ENCODE data around the gene LMNTD2.
"Not testable (repeated sequence)": the region's sequence is repeated elsewhere in the genome, so short reads cannot be mapped to it uniquely, and the experiment has no call there.

LMNTD2 gene

GRCh38 chr11:533586-534395, 26.7 kb downstream of the LMNTD2 start:
- no peak for DNase-seq

GRCh38 chr11:532986-533585, 27.5 kb downstream of the LMNTD2 start:
- no peak for DNase-seq

- DNase-seq, result no peak
Measured at GRCh38 chr11:532527-532985, 28.0 kb downstream of the LMNTD2 start.

GRCh38 chr11:531919-532526, 28.5 kb downstream of the LMNTD2 start:
- no peak for DNase-seq

GRCh38 chr11:530960-531831, 29.3 kb downstream of the LMNTD2 start:
- DNase-seq, result no peak

GRCh38 chr11:529728-530411, 30.7 kb downstream of the LMNTD2 start:
- no peak for DNase-seq

GRCh38 chr11:528815-529727, 31.5 kb downstream of the LMNTD2 start:
- DNase-seq, result no peak

- DNase-seq, result no peak
Measured at GRCh38 chr11:528166-528814, 32.2 kb downstream of the LMNTD2 start.

DNA sequence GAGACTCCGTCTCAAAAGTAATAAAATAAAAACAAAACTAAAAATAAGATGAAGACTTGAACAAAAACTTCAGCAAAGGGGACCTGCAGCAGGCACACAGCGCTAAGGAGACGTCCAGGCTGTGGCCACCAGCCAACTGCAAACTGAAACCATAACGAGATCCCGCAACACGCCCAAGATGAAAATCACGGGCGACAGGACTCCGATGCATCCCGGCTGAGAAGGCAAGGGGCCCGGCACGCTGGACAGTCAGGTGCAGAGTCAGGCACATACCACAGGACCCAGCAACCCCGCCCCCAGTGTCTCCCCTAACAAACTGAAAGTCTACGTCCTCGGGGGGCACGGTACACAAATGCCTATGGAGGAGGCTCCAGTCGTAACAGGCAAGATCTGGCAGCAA, 34.3 kb downstream of the LMNTD2 start:
- DNase-seq, result no peak

- no peak for DNase-seq
Measured at GRCh38 chr11:521177-521688, 39.3 kb downstream of the LMNTD2 start.

DNA sequence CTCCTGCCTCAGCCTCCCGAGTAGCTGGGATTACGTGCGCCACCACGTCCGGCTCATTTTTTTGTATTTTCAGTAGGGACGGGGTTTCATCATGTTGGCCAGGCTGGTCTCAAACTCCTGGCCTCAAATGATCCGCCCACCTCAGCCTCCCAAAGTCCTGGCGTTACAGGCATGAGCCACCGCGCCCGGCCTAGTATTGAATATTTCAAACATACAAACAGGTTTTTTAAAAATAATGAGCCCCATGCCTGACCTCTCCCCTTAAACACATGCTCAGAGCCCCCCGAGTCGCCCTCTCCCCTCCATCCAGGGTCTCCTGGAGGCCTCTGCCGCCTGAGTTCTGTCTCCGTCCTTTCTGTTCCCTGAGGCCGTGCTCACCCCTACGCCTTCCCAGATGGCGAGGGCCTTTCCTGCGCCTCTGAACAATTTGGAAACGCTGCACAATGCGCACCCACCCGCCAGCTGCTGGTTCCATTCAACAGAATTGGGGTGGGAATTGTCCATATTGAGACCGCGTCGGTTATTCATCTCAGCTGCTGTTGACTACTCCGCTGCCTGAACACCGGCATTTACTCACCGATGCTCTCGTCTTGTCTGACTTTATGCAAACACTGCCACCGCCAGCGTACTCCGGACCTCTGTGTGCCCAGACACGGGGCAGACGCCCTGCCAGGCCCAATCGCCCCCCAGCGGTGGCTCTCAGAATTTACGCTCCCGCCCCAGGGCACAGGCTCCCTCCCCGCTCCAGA, 39.9 kb downstream of the LMNTD2 start:
- no peak for DNase-seq

- DNase-seq, result no peak
Measured at GRCh38 chr11:518463-519202, 41.9 kb downstream of the LMNTD2 start.

DNA sequence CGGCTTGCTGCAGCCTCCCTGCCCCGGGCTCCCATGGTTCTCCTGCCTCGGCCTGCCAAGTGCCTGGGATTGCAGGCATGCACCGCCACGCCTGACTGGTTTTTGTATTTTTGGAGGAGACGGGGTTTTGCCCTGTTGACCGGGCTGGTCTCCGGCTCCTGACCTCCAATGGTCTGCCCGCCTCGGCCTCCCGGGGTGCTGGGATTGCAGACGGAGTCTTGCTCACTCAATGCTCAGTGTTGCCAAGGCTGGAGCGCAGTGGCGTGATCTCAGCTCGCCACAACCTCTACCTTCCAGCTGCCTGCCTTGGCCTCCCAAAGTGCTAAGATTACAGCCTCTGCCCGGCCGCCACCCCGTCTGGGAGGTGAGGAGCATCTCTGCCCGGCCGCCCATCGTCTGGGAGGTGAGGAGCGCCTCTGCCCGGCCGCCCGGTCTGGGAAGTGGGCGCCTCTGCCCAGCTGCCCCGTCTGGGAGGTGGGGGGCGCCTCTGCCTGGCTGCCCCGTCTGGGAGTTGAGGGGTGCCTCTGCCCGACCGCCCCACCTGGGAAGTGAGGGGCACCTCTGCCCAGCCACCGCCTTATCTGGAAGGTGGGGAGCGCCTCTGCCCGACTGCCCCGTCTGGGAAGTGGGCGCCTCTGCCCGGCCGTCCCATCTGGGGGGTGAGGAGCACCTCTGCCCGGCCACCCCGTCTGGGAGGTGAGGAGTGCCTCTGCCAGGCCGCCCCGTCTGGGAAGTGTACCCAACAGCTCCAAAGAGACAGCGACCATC, 43.4 kb downstream of the LMNTD2 start:
- not testable (repeated sequence) for DNase-seq

GRCh38 chr11:516400-516799, 44.1 kb downstream of the LMNTD2 start:
- DNase-seq, result no peak

- no peak for DNase-seq
Measured at GRCh38 chr11:515131-515530, 45.4 kb downstream of the LMNTD2 start.

DNA sequence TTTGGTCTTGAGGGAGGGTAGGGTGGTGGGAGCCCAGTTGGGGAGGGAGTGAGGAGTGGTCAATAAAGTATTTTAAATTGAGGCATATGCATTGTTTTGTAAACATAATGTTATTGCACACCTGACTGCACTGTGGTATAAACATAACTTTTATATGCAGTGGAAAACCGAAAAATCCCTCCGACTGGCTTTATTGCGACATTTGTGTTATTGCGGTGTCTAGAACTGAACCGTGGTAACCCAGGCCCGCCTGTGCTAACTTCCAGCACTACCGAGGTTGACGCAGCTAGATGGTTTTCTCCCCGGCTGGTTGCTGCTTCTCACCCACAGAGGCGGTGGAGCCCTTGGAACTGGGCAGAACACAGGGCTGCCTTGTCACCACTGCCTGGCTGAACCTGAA, 45.9 kb downstream of the LMNTD2 start:
- DNase-seq, result no peak

GRCh38 chr11:512761-513595, 47.6 kb downstream of the LMNTD2 start:
- no peak for DNase-seq

Measured in Kasumi-1 (cell line).